A673 (cell line): ENCODE data around the gene PAX7.

Experiments
- EZH2 ChIP-seq: fragments of 200-600 bp; sonication (generic); IDR thresholded peaks from 2 replicates; pipeline ENCODE4 v1.6.1; 2017; ENCODE audit warnings: borderline replicate concordance, low read depth, mild to moderate bottlenecking, mixed read lengths, antibody characterized with exemption, low read length; ENCODE audit not compliant: poor library complexity, severe bottlenecking
- TF ChIP-seq, protein P1 (sequence below): fragments of 300-800, 200-600 bp; sonication (generic); conservative IDR thresholded peaks from 2 replicates; pipeline ENCODE4 v1.5.1; 2017; ENCODE audit warnings: low read depth, mild to moderate bottlenecking, antibody characterized with exemption, low read length, moderate library complexity, mixed read lengths

DNA sequence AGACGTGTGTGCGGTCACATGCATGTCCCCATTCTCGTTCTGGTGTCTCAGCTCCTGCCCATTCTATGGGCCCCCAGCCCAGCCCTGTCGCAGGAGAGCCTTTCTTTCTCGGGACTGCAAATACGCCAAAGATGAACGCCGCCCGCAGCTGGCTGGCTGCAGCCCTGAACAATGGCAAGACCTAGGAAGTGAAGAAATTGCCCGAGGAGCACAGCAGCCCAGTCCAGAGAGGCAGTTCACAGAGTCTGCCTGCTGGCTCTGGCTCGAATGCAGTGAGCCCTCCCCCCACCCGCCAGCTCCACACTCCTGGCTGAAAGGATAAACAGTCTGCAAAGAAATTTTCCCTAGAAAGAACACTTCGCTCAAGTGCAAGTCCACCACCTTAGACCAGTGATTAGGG lies 23.3 kb downstream of the PAX7 start:
- TF ChIP-seq, protein P1, sequence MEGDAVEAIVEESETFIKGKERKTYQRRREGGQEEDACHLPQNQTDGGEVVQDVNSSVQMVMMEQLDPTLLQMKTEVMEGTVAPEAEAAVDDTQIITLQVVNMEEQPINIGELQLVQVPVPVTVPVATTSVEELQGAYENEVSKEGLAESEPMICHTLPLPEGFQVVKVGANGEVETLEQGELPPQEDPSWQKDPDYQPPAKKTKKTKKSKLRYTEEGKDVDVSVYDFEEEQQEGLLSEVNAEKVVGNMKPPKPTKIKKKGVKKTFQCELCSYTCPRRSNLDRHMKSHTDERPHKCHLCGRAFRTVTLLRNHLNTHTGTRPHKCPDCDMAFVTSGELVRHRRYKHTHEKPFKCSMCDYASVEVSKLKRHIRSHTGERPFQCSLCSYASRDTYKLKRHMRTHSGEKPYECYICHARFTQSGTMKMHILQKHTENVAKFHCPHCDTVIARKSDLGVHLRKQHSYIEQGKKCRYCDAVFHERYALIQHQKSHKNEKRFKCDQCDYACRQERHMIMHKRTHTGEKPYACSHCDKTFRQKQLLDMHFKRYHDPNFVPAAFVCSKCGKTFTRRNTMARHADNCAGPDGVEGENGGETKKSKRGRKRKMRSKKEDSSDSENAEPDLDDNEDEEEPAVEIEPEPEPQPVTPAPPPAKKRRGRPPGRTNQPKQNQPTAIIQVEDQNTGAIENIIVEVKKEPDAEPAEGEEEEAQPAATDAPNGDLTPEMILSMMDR, result no peak
- no peak for TF ChIP-seq EZH2
